ENCODE data around the gene RBMS1. TPM values are rescaled to one million over a fixed set of nuclear protein-coding genes. Genes with fewer than 3 reads are reported as not detected.

The RBMS1 gene
- total RNA-seq, 1 donor from 2014 or later: 51.1 TPM

DNA sequence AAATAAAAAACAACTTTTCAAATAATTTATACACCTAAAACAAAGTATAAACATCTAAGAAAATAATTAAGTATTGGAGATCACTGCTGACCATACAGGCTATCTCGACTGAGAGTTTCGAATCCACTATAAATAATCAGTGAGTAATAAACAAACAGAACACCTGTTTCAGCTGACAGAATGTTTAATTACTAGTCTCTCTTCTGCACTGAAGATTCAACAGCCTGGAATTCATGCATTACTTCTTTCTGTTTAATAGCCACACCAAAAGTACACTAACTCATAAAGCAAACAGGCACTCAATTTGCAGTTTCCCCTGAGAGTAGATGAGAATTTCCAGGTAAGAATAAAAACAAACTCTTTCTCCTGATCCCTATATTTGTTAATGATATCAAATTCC lies 138.5 kb downstream of the RBMS1 start:
- Histone ChIP-seq H3K27ac (no peak overlapping the region), H3K4me3 (no peak overlapping the region), H3K27me3 (no peaks in the 10 kb centered on the region), H3K36me3 (peaks cover 0 to 2% of the 10 kb centered on the region in 2 donors), H3K4me1 (peaks cover 6 to 18% of the 10 kb centered on the region in 2 donors), H3K9me3 (no peaks in the 10 kb centered on the region)
- TF ChIP-seq, protein P1, sequence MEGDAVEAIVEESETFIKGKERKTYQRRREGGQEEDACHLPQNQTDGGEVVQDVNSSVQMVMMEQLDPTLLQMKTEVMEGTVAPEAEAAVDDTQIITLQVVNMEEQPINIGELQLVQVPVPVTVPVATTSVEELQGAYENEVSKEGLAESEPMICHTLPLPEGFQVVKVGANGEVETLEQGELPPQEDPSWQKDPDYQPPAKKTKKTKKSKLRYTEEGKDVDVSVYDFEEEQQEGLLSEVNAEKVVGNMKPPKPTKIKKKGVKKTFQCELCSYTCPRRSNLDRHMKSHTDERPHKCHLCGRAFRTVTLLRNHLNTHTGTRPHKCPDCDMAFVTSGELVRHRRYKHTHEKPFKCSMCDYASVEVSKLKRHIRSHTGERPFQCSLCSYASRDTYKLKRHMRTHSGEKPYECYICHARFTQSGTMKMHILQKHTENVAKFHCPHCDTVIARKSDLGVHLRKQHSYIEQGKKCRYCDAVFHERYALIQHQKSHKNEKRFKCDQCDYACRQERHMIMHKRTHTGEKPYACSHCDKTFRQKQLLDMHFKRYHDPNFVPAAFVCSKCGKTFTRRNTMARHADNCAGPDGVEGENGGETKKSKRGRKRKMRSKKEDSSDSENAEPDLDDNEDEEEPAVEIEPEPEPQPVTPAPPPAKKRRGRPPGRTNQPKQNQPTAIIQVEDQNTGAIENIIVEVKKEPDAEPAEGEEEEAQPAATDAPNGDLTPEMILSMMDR (IDR thresholded peaks at IDR 0.05): no peak
- intact Hi-C loops (cut with DNase I): no loop called here
- DNase-seq (ENCODE audit: low spot score in 2 of 2): no peak

GRCh38 chr2:160354677-160355076 lies 138.9 kb downstream of the RBMS1 start:
- Histone ChIP-seq H3K9me3 (no peaks in the 10 kb centered on the region), H3K36me3 (peaks cover 0 to 5% of the 10 kb centered on the region in 2 donors), H3K4me3 (no peak overlapping the region), H3K27ac (no peak overlapping the region), H3K27me3 (no peaks in the 10 kb centered on the region), H3K4me1 (peaks cover 6 to 19% of the 10 kb centered on the region in 2 donors)
- DNase-seq (ENCODE audit: low spot score in 2 of 2): no peak
- intact Hi-C loops (cut with DNase I): no loop called here
- TF ChIP-seq, protein P1 (IDR thresholded peaks at IDR 0.05): no peak

GRCh38 chr2:160353813-160354212 lies 139.8 kb downstream of the RBMS1 start:
- Histone ChIP-seq H3K4me3 (no peak overlapping the region), H3K36me3 (peaks cover 0 to 5% of the 10 kb centered on the region in 2 donors), H3K9me3 (no peaks in the 10 kb centered on the region), H3K27me3 (no peaks in the 10 kb centered on the region), H3K27ac (no peak overlapping the region), H3K4me1 (peaks cover 6 to 22% of the 10 kb centered on the region in 2 donors)
- intact Hi-C loops (cut with DNase I): no loop called here
- no peak for DNase-seq (ENCODE audit: low spot score in 2 of 2)
- TF ChIP-seq, protein P1 (IDR thresholded peaks at IDR 0.05): no peak

GRCh38 chr2:160353166-160353565 lies 140.4 kb downstream of the RBMS1 start:
- DNase-seq (ENCODE audit: low spot score in 2 of 2): no peak
- TF ChIP-seq, protein P1 (IDR thresholded peaks at IDR 0.05): no peak
- H3K9me3 ChIP-seq: no peaks in the 10 kb centered on the region
- no peak overlapping the region for H3K4me3 ChIP-seq
- H3K36me3 ChIP-seq: peaks cover 0 to 5% of the 10 kb centered on the region in 2 donors
- no peaks in the 10 kb centered on the region for H3K27me3 ChIP-seq
- peaks cover 6 to 22% of the 10 kb centered on the region in 2 donors for H3K4me1 ChIP-seq
- H3K27ac ChIP-seq: no peak overlapping the region
- intact Hi-C loops (cut with DNase I): no loop called here

DNA sequence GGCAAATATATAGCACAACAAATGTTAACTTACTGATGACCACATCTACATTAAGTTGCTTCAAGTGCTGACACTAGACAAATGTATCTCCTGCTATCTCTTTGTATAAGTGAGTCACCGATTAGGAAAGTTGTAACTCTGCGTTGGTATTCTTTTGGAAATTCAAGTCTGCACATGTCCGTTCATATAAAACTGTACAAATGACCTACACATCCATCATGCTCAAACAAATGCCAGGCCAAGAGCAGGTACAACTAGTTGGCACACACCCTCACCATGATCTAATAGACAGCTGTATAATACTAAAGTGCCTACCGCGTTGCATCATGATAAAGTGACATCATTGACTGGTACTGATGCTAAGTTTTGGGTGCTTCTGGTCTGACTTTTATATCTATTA lies 141.1 kb downstream of the RBMS1 start:
- Histone ChIP-seq H3K36me3 (peaks cover 0 to 5% of the 10 kb centered on the region in 2 donors), H3K4me3 (no peak overlapping the region), H3K4me1 (peaks cover 6 to 22% of the 10 kb centered on the region in 2 donors), H3K27ac (peak overlapping the region in 1 of 2 donors; percentile 32), H3K9me3 (no peaks in the 10 kb centered on the region), H3K27me3 (no peaks in the 10 kb centered on the region)
- no peak for DNase-seq (ENCODE audit: low spot score in 2 of 2)
- intact Hi-C loops (cut with DNase I): no loop called here
- TF ChIP-seq, protein P1 (IDR thresholded peaks at IDR 0.05): no peak

DNA sequence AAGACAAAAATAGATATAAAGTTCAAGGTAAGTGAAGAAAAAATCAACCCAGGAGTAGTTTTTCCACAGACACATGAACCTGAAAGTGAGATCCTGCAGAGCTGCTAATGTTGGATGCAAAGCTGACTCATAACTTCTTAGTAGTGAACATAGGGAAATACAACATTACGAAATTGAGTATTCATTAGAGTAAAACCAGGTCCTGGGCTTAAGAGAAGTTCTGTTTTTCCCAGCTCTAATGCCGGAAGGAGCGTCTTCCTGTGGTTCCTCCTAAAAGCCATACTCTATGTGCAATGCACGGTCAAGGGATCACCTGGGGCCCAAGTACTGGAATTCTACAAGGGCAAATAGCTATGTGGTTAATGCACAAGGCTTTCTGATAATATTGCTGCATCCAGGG lies 141.7 kb downstream of the RBMS1 start:
- Histone ChIP-seq H3K4me1 (peaks cover 6 to 26% of the 10 kb centered on the region in 2 donors), H3K27ac (peak overlapping the region in 1 of 2 donors; percentile 32), H3K4me3 (no peak overlapping the region), H3K36me3 (peaks cover 0 to 5% of the 10 kb centered on the region in 2 donors), H3K27me3 (no peaks in the 10 kb centered on the region), H3K9me3 (no peaks in the 10 kb centered on the region)
- TF ChIP-seq, protein P1 (IDR thresholded peaks at IDR 0.05): no peak
- DNase-seq (ENCODE audit: low spot score in 2 of 2): no peak
- intact Hi-C loops (cut with DNase I): no loop called here
